ENCODE data around the gene EPHB6.

DNA sequence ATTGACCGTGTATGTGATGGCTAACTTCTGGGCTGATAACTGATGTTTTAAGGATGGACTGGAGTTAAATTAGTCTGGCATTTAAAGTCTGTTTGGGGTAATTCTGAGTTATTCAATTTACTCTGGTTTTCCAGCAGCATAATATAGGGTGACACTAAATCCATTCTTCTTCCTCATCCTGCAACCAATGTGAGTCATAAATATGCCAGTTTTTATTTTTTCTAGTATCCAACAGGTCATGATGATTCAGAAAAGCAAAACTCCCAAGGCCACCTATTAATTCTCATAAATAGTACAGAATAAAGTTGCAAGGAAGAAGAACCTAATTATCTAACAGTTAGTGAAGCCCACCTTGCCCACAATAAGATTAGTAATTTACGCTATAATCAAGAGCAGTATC is 7.5 kb upstream of the EPHB6 start:
- TF ChIP-seq, protein P1, sequence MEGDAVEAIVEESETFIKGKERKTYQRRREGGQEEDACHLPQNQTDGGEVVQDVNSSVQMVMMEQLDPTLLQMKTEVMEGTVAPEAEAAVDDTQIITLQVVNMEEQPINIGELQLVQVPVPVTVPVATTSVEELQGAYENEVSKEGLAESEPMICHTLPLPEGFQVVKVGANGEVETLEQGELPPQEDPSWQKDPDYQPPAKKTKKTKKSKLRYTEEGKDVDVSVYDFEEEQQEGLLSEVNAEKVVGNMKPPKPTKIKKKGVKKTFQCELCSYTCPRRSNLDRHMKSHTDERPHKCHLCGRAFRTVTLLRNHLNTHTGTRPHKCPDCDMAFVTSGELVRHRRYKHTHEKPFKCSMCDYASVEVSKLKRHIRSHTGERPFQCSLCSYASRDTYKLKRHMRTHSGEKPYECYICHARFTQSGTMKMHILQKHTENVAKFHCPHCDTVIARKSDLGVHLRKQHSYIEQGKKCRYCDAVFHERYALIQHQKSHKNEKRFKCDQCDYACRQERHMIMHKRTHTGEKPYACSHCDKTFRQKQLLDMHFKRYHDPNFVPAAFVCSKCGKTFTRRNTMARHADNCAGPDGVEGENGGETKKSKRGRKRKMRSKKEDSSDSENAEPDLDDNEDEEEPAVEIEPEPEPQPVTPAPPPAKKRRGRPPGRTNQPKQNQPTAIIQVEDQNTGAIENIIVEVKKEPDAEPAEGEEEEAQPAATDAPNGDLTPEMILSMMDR (IDR thresholded peaks at IDR 0.05): no peak
- TF ChIP-seq POLR2A (IDR thresholded peaks at IDR 0.05): no peak
